ENCODE results near the gene CLEC17A.

GRCh38 chr19:14559916-14560775, 22.7 kb upstream of the CLEC17A start:
- no peak for TF ChIP-seq MYC (IDR thresholded peaks at IDR 0.05; ENCODE audit: borderline replicate concordance, low read length)
- TF ChIP-seq BHLHE40 (IDR thresholded peaks at IDR 0.05; ENCODE audit: low read depth, low read length), result no peak
- TF ChIP-seq, protein P1, sequence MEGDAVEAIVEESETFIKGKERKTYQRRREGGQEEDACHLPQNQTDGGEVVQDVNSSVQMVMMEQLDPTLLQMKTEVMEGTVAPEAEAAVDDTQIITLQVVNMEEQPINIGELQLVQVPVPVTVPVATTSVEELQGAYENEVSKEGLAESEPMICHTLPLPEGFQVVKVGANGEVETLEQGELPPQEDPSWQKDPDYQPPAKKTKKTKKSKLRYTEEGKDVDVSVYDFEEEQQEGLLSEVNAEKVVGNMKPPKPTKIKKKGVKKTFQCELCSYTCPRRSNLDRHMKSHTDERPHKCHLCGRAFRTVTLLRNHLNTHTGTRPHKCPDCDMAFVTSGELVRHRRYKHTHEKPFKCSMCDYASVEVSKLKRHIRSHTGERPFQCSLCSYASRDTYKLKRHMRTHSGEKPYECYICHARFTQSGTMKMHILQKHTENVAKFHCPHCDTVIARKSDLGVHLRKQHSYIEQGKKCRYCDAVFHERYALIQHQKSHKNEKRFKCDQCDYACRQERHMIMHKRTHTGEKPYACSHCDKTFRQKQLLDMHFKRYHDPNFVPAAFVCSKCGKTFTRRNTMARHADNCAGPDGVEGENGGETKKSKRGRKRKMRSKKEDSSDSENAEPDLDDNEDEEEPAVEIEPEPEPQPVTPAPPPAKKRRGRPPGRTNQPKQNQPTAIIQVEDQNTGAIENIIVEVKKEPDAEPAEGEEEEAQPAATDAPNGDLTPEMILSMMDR (IDR thresholded peaks at IDR 0.05), result no peak
- no peak for TF ChIP-seq RAD21 (conservative IDR thresholded peaks at IDR 0.05 in 1 of 2, IDR thresholded peaks at IDR 0.05 in 1 of 2)
- TF ChIP-seq POLR2A (IDR thresholded peaks at IDR 0.05; ENCODE audit: low read length), result no peak
- TF ChIP-seq KDM5A (IDR thresholded peaks at IDR 0.05), result no peak
- no peak for TF ChIP-seq CBX2 (IDR thresholded peaks at IDR 0.05; ENCODE audit: borderline replicate concordance, low read depth)
- no peak for TF ChIP-seq JUNB (IDR thresholded peaks at IDR 0.05)
- TF ChIP-seq CHD2 (IDR thresholded peaks at IDR 0.05; ENCODE audit: low read length, partially characterized antibody), result no peak
- TF ChIP-seq CHD4 (IDR thresholded peaks at IDR 0.05; ENCODE audit: borderline replicate concordance), result no peak
- no peak for TF ChIP-seq MAFK (IDR thresholded peaks at IDR 0.05; ENCODE audit: partially characterized antibody)
- TF ChIP-seq RARB (CRISPR knock-in tag; IDR thresholded peaks at IDR 0.05), result no peak
- no peak for TF ChIP-seq ELK1 (IDR thresholded peaks at IDR 0.05; ENCODE audit: low read depth, low read length)
